ENCODE data around the gene AAGAB. TPM values are rescaled to one million over a fixed set of nuclear protein-coding genes. Genes with fewer than 3 reads are reported as not detected.

Gene AAGAB
- total RNA-seq, 2 donors from 2014 or later, result 34.1 to 34.3 TPM

- peaks cover 1% of the 10 kb centered on the region for H3K4me1 ChIP-seq (replicated peaks)
- intact Hi-C loops (cut with DNase I), result no loop called here
- WGBS, result 96% methylated on average over 6 of the region's 6 CpGs
- H3K9me3 ChIP-seq, result no peaks in the 10 kb centered on the region
- no peak for TF ChIP-seq POLR2AphosphoS5 (IDR thresholded peaks at IDR 0.05)
- no peak for TF ChIP-seq POLR2A (IDR thresholded peaks at IDR 0.05)
- TF ChIP-seq CTCF (IDR thresholded peaks at IDR 0.05), result no peak
- no peaks in the 10 kb centered on the region for H3K36me3 ChIP-seq
- H3K27me3 ChIP-seq (replicated peaks; ENCODE audit: insufficient read depth), result no peaks in the 10 kb centered on the region
- H3K27ac ChIP-seq, result no peak overlapping the region
- no peak for DNase-seq (ENCODE audit: low spot score)
- H3K4me3 ChIP-seq, result no peak overlapping the region
Measured at GRCh38 chr15:67163180-67163579, 91.3 kb downstream of the AAGAB start.

- TF ChIP-seq POLR2AphosphoS5 (IDR thresholded peaks at IDR 0.05), result no peak
- TF ChIP-seq CTCF (IDR thresholded peaks at IDR 0.05), result no peak
- no peaks in the 10 kb centered on the region for H3K27me3 ChIP-seq (replicated peaks; ENCODE audit: insufficient read depth)
- intact Hi-C loops (cut with DNase I), result no loop called here
- no peak overlapping the region for H3K4me3 ChIP-seq
- H3K36me3 ChIP-seq, result no peaks in the 10 kb centered on the region
- no peaks in the 10 kb centered on the region for H3K9me3 ChIP-seq
- 92% methylated on average over 4 of the region's 4 CpGs for WGBS
- no peak overlapping the region for H3K27ac ChIP-seq
- DNase-seq (ENCODE audit: low spot score), result no peak
- H3K4me1 ChIP-seq (replicated peaks), result peaks cover 6% of the 10 kb centered on the region
Measured at GRCh38 chr15:67161881-67162280, 92.6 kb downstream of the AAGAB start.

GRCh38 chr15:67161412-67161811 is 93.0 kb downstream of the AAGAB start:
- no peak for TF ChIP-seq POLR2A (IDR thresholded peaks at IDR 0.05)
- no peak for TF ChIP-seq CTCF (IDR thresholded peaks at IDR 0.05)
- no peak for TF ChIP-seq POLR2AphosphoS5 (IDR thresholded peaks at IDR 0.05)
- Histone ChIP-seq H3K4me1 (replicated peaks) (peaks cover 6% of the 10 kb centered on the region), H3K36me3 (no peaks in the 10 kb centered on the region), H3K4me3 (no peak overlapping the region), H3K27me3 (replicated peaks; ENCODE audit: insufficient read depth) (no peaks in the 10 kb centered on the region), H3K9me3 (no peaks in the 10 kb centered on the region), H3K27ac (no peak overlapping the region)
- DNase-seq (ENCODE audit: low spot score), result no peak
- intact Hi-C loops (cut with DNase I), result no loop called here
- WGBS, result 93% methylated on average over 5 of the region's 5 CpGs

GRCh38 chr15:67158367-67158766 is 96.1 kb downstream of the AAGAB start:
- Histone ChIP-seq H3K9me3 (no peaks in the 10 kb centered on the region), H3K4me1 (replicated peaks) (peaks cover 6% of the 10 kb centered on the region), H3K4me3 (no peak overlapping the region), H3K36me3 (no peaks in the 10 kb centered on the region), H3K27me3 (replicated peaks; ENCODE audit: insufficient read depth) (no peaks in the 10 kb centered on the region), H3K27ac (peak overlapping the region in 1 of 2 donors; percentile 44)
- DNase-seq (ENCODE audit: low spot score), result no peak
- 74% methylated on average over 7 of the region's 7 CpGs for WGBS
- TF ChIP-seq POLR2A (IDR thresholded peaks at IDR 0.05) (no peak), POLR2AphosphoS5 (IDR thresholded peaks at IDR 0.05) (no peak), CTCF (IDR thresholded peaks at IDR 0.05) (no peak)
- intact Hi-C loops (cut with DNase I), result no loop called here

- intact Hi-C loops (cut with DNase I), result no loop called here
- Histone ChIP-seq H3K27ac (peak overlapping the region; percentile 20 to 24), H3K36me3 (no peaks in the 10 kb centered on the region), H3K27me3 (replicated peaks; ENCODE audit: insufficient read depth) (no peaks in the 10 kb centered on the region), H3K4me3 (no peak overlapping the region), H3K4me1 (replicated peaks) (peaks cover 6% of the 10 kb centered on the region), H3K9me3 (no peaks in the 10 kb centered on the region)
- DNase-seq (ENCODE audit: low spot score), result no peak
- TF ChIP-seq CTCF (IDR thresholded peaks at IDR 0.05), result no peak
- no peak for TF ChIP-seq POLR2A (IDR thresholded peaks at IDR 0.05)
- no peak for TF ChIP-seq POLR2AphosphoS5 (IDR thresholded peaks at IDR 0.05)
- 80% methylated on average over 8 of the region's 8 CpGs for WGBS
Measured at GRCh38 chr15:67157521-67158252, 96.8 kb downstream of the AAGAB start.

Measured in prostate gland (tissue), 2 donors.